Choroid plexus epithelial cell (primary cell): Measurements from ENCODE around the gene ARHGAP26.

Experiments
- DNase-seq: peaks from one replicate; pipeline ENCODE4 v3.0.0-alpha.2; 2010; ENCODE audit warnings: low read depth
- H3K4me3 ChIP-seq: 2 replicates; pipeline ENCODE4 v1.5.1; 2011; ENCODE audit warnings: low read depth, mild to moderate bottlenecking, control low read depth, low read length, moderate library complexity
- TF ChIP-seq, protein P1 (sequence below): conservative IDR thresholded peaks from 2 replicates; pipeline ENCODE4 v1.5.1; 2011; ENCODE audit warnings: low read depth, mild to moderate bottlenecking, control low read depth, inconsistent platforms, low read length, moderate library complexity

Gene ARHGAP26

DNA sequence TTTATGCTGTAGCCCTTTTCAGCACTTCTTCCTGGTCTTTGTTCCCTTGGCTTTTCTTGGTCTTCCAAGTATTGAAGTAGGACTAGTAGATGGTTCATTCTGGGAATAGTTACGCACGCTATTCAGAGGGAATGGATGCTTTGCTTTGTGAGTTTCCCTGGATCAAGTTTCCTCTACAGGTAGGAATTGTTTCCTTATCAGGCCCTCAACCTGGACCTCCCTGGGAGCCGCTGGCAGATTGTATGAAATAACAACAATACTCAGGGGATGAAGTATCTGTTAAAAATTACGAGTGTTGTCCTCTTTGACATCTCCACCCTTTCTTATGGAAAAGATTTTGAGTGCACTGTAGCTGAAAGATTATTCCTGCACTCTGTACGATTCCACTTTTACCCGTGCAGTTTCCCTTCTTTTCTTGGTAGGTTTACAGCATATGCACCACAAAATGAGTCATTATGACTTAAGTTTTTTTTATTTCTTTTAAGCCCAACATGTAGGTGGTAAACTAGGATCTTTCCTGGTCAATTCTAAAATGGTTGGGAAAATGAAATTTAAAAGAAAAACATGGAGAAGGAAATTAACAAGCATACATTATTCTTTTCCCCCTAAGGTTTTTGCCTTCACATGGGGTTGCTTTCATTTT, 57.9 kb downstream of the ARHGAP26 start:
- no peak overlapping the region for H3K4me3 ChIP-seq
- TF ChIP-seq, protein P1, sequence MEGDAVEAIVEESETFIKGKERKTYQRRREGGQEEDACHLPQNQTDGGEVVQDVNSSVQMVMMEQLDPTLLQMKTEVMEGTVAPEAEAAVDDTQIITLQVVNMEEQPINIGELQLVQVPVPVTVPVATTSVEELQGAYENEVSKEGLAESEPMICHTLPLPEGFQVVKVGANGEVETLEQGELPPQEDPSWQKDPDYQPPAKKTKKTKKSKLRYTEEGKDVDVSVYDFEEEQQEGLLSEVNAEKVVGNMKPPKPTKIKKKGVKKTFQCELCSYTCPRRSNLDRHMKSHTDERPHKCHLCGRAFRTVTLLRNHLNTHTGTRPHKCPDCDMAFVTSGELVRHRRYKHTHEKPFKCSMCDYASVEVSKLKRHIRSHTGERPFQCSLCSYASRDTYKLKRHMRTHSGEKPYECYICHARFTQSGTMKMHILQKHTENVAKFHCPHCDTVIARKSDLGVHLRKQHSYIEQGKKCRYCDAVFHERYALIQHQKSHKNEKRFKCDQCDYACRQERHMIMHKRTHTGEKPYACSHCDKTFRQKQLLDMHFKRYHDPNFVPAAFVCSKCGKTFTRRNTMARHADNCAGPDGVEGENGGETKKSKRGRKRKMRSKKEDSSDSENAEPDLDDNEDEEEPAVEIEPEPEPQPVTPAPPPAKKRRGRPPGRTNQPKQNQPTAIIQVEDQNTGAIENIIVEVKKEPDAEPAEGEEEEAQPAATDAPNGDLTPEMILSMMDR: no peak
- no peak for DNase-seq

DNA sequence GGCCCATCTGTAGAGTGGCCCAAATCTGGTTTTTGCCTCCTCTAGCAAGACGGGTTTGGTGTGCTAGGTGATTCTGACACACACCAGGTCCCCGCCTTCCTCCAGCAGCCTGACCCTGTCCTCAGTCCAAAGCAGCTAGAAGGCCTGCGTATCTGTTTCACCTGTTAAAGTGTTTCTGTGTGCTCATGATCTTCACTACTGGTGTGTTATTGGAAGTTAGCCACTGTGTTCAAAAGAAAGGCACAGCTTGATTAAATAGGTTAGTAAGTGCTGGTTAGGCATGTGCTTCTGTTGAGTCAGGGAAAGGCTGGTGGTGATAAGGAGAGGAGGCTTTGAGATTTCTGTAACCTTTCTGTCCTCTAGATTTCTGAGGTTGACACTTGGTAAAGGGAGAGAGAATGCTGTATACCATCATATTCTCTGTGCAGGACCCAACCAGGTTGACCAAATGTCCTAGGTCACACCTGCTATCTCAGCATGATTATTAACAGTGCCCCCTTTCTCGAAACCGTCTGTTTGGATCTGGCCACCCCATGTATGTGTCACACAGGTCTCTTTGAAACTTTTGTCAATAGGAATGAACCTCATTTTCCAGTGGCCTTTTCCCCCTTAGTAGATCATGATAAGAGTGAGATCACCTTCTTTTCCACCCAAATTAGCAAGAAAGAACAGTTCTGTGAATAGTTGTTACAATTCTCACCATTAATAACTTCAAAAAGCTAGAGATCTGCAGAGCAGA, 58.8 kb downstream of the ARHGAP26 start:
- no peak for DNase-seq
- TF ChIP-seq, protein P1: no peak
- H3K4me3 ChIP-seq: no peak overlapping the region

DNA sequence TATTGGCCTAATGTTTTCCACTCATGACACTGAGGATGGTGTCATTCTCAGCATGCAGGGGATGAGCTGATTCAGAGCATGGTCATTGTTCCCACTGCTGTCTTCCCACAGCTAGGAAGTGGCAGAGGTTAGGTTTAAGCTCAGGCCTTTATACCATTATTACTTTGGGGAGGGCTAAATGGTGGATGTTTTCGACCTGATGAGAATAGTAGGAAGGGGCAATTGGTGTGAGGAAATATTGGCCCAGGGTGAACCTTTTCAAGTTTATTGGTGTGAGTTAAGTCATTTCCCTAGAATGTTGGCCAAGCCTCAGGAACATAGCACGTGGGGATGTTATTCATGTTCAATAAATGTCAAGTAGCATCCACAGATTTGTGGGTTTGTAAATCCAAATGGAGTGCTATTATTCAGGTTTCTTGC, 59.6 kb downstream of the ARHGAP26 start:
- peak; percentile 74 for DNase-seq
- H3K4me3 ChIP-seq: no peak overlapping the region
- TF ChIP-seq, protein P1: no peak

DNA sequence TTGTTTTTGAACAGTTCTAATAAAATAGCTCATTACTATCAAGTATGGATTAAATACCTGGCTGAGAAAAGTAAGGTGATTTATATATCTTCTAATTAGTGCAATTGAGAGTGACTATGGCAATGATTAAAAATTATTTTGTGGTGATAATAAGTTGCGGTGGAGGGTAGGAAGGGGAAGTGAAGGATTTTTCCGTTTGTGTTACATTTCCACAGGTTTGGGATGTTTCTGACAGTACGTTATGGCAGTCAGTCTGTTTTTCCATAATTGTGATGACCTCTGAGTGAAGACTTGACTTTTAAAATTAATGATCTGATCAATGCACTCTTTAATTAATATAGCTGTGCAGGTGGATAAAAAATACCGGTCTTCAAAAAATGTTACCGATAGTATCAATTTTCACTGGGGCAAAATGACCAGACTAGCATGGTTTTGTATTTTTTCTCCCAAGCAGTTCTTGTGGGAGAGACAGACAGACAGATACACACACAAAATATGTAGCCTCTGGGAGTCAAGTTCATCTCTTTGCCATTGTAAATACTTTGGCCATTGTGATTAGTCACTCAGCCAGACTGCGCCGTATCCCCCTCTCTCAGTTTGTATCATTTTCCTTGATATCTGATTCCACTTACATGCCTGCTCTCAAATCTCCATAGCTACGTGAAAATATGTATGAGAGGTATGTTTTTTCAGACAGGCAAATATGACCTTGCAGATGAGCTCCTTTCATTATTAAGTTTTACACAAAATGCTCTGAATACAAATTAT, 60.2 kb downstream of the ARHGAP26 start:
- no peak overlapping the region for H3K4me3 ChIP-seq
- peak; percentile 91 for DNase-seq
- TF ChIP-seq, protein P1: no peak

DNA sequence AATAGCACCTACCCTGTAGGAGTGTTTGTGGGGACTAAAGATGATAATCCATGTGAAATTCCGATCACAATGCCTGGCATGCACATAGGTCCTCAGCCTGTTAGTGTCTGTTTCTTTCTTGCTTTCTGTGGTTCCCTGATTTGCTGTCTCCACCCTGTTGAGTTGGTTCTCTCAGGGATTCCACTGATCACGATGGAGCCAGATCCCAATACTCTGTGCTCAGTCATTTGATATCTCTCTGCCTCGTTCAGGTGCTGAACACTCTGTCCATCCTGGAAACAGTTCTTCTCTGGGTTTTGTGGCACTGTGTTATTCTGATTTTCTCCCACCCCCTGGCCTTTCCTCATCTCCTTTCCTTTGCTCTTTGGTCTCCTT, 60.8 kb downstream of the ARHGAP26 start:
- H3K4me3 ChIP-seq: no peak overlapping the region
- DNase-seq: peak; percentile 35
- TF ChIP-seq, protein P1: no peak

DNA sequence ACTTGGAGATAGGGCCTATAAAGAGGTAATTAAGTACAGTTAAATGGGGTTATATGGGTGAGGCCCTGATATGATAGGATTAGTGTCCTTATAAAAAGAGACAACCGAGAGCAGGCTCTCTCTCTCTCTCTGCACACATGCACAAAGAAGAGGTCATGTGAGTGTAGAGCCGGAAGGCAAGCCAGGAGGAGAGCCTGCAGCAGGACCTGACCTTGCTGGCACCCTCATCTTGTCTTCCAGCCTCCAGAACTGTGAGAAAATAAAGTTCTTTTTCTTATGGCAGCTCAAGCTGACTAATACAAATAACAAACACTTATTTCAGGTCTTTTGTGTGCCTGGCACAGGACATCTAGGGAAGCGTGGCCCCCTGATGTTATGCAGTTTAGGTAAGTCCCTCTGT, 62.1 kb downstream of the ARHGAP26 start:
- H3K4me3 ChIP-seq: no peak overlapping the region
- TF ChIP-seq, protein P1: no peak
- DNase-seq: peak; percentile 34
